Uterus (tissue), 4 donors: ENCODE measurements around the gene ART4. TPM values are rescaled to one million over a fixed set of nuclear protein-coding genes. Genes with fewer than 3 reads are reported as not detected.

Source experiments
- DNase-seq, 2 donors: peaks; one replicate each; pipeline ENCODE4 v3.0.0-alpha.2; 2019 to 2020
- H3K27ac ChIP-seq, 2 donors: fragments of 200-600 bp; sonication (generic); 1 replicate in 1 of 2; 2 replicates in 1 of 2; pipeline ENCODE4 v1.5.1; 2016 to 2018
- H3K27me3 ChIP-seq, 2 donors: fragments of 200-600 bp; sonication (generic); one replicate each; pipeline ENCODE4 v1.5.1; 2018 to 2019; ENCODE audit warnings: control low read depth in 1 of 2
- H3K36me3 ChIP-seq, 2 donors: fragments of 200-600 bp; sonication (generic); one replicate each; pipeline ENCODE4 v1.5.1; 2019; ENCODE audit warnings: control low read depth in 1 of 2
- H3K4me1 ChIP-seq, 2 donors: fragments of 200-600 bp; sonication (generic); one replicate each; pipeline ENCODE4 v1.5.1; 2018 to 2019; ENCODE audit warnings: control low read depth in 1 of 2
- H3K4me3 ChIP-seq, 2 donors: fragments of 200-600 bp; sonication (generic); 1 replicate in 1 of 2; 2 replicates in 1 of 2; pipeline ENCODE4 v1.5.1; 2018 to 2019; ENCODE audit warnings: mild to moderate bottlenecking in 1 of 2
- H3K9me3 ChIP-seq, 2 donors: fragments of 200-600 bp; sonication (generic); one replicate each; pipeline ENCODE4 v1.5.1; 2019; ENCODE audit warnings: control low read depth in 1 of 2
- CTCF ChIP-seq, 4 experiments: fragments of 200-600 bp in 2 of 4; fragments of 450-650 bp in 2 of 4; sonication (generic) in 2 of 4; IDR thresholded peaks; one replicate each; pipeline ENCODE4 v1.5.1; 2016 to 2019; ENCODE audit warnings: antibody characterized with exemption in 4 of 4, mild to moderate bottlenecking in 2 of 4, moderate library complexity in 1 of 4
- POLR2A ChIP-seq, 2 donors: fragments of 450-650 bp; IDR thresholded peaks; one replicate each; pipeline ENCODE4 v1.6.1; 2016; ENCODE audit warnings: antibody characterized with exemption in 2 of 2, mild to moderate bottlenecking in 1 of 2, moderate library complexity in 1 of 2
- intact Hi-C: fragments of 100-400 bp; cut with DNase I; formaldehyde crosslinking; loops from one replicate; pipeline ENCODE4 v1.15.1; 2023; ENCODE audit warnings: low total_unique reads
- total RNA-seq, 4 donors: library from RNA; depleted of rRNA in 3 of 4; stranded (reverse); fragments of >200 nt in 3 of 4; gene quantifications; one replicate each; pipeline versions ENCODE4 v1.1.0 to v1.2.4, GENCODE V29; 2014 to 2023
- donor health status: DM: yes; HTN: yes; CAD: no.

Gene ART4
- total RNA-seq, 4 donors from 2014 or later, result 0.51 to 3.7 (median 1.0) TPM

GRCh38 chr12:14779834-14780233 lies 63.5 kb downstream of the ART4 start:
- intact Hi-C loops, result no loop called here

DNA sequence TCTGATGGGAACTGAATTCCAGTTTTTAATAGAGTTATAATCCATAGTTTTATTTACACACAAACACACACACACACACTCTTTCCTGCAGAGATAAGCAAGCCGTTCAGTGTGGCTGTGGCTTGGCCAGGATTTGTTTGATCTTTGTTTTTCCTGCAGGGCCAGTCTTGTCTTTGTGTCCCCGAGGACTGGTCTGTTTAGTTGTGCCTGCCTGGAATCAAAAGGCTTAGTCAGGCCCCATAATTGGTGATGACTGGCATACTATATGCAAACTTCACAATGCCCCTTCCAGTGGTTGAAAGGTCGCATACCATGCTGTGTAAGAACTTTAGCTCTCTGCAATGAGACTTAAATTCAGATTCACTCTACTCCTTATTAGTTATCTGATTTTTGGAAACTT lies 66.1 kb downstream of the ART4 start:
- Histone ChIP-seq H3K4me1 (no peaks in the 10 kb centered on the region), H3K27ac (no peak overlapping the region), H3K4me3 (no peak overlapping the region), H3K27me3 (no peaks in the 10 kb centered on the region), H3K36me3 (no peaks in the 10 kb centered on the region), H3K9me3 (no peaks in the 10 kb centered on the region)
- intact Hi-C loops, result no loop called here
- TF ChIP-seq POLR2A (IDR thresholded peaks at IDR 0.05) (no peak), CTCF (IDR thresholded peaks at IDR 0.05) (no peak)
- DNase-seq, result no peak

More at GRCh38 chr12:14779834-14780233, 63.5 kb downstream of the ART4 start:
- no peak for TF ChIP-seq CTCF (IDR thresholded peaks at IDR 0.05)
- no peak for TF ChIP-seq POLR2A (IDR thresholded peaks at IDR 0.05)
- Histone ChIP-seq H3K4me1 (no peaks in the 10 kb centered on the region), H3K36me3 (no peaks in the 10 kb centered on the region), H3K9me3 (no peaks in the 10 kb centered on the region), H3K27ac (no peak overlapping the region), H3K27me3 (no peaks in the 10 kb centered on the region), H3K4me3 (no peak overlapping the region)
- no peak for DNase-seq

DNA sequence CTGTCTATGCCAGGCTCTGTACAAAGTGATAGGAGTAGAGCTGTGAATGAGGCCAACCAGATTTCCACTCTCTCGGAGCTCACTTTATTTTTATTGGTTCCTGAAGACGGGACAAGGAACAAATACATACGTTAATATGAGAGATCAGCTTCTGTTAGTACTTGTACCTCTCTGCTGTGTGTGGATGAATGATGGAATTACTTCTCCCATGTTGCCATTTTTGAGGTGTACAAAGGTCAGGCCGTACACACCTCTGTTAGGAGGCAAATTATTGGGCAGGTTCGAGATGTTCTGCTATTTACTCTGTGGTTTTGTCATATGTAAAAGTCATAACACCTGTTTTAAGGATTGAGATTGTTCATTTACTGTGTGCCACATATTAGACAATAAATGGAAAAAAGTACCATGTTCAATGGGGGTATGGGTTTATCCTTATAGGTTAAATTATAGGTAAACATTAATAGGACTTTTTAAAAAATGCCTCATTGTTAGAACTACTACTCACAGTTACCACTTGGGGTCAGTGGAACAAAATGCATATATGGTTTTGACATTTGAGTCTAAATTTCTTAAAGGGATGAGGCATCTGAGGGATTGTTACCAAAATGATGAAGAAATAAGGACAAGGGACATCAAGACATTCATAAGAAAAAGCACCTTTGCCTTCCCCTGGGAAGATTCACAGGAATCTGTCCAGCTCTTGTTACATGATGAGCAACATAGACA lies 66.9 kb downstream of the ART4 start:
- H3K4me3 ChIP-seq, result peak overlapping the region in 1 of 2 donors; percentile 76
- H3K27me3 ChIP-seq, result no peaks in the 10 kb centered on the region
- no peak for DNase-seq
- H3K9me3 ChIP-seq, result no peaks in the 10 kb centered on the region
- H3K27ac ChIP-seq, result peak overlapping the region; percentile 91 to 92
- intact Hi-C loops, result no loop called here
- TF ChIP-seq CTCF (IDR thresholded peaks at IDR 0.05) (no peak), POLR2A (IDR thresholded peaks at IDR 0.05) (no peak)
- no peaks in the 10 kb centered on the region for H3K4me1 ChIP-seq
- H3K36me3 ChIP-seq, result no peaks in the 10 kb centered on the region

DNA sequence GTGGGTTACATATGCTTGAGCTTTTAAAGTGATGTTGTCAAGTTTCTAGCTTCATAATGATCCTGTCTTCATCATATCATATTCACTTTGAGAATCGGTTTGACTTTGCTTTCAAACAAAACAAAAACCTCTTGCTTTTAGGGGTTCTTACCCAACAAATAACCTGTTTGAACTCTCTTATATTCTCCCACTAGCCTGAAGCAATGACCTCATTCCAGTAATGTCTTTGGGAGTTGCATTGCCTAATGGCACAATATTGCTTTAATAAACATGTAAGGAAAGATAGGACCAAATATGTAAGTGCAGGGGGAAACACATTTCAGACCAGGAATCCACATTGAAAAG lies 67.7 kb downstream of the ART4 start:
- no peak for TF ChIP-seq CTCF (IDR thresholded peaks at IDR 0.05)
- no peak for TF ChIP-seq POLR2A (IDR thresholded peaks at IDR 0.05)
- no peaks in the 10 kb centered on the region for H3K9me3 ChIP-seq
- no peaks in the 10 kb centered on the region for H3K4me1 ChIP-seq
- H3K27me3 ChIP-seq, result no peaks in the 10 kb centered on the region
- H3K27ac ChIP-seq, result peak overlapping the region; percentile 91 to 92
- DNase-seq, result no peak
- intact Hi-C loops, result no loop called here
- no peaks in the 10 kb centered on the region for H3K36me3 ChIP-seq
- peak overlapping the region; percentile 76 to 80 for H3K4me3 ChIP-seq

Other genes starting within 250 kb of the ART4 start
- gene GUCY2C, start 146.9 kb downstream of the ART4 start, total RNA-seq, result under 1 TPM in 1 of 4 donors, not detected in 3; 0.15 TPM
- gene WBP11, start 40.0 kb downstream of the ART4 start, total RNA-seq, result 10 to 100 TPM in 3 of 4 donors, 1 to 10 TPM in 1; 9.5 to 44.0 (median 15.3) TPM
- gene C12orf60, start 39.9 kb downstream of the ART4 start, total RNA-seq, result 10 to 100 TPM in 1 of 4 donors, 1 to 10 TPM in 1, under 1 TPM in 2; 0.77 to 16.5 (median 0.95) TPM
- 1 to 10 TPM in 1 of 4 donors, not detected in 3; 2.9 TPM for gene SMCO3, start 29.3 kb downstream of the ART4 start, total RNA-seq
- 1,000 to 10,000 TPM in 2 of 4 donors, 100 to 1,000 TPM in 2; 136 to 2,566 (median 1,232) TPM for gene MGP, start 42.3 kb upstream of the ART4 start, total RNA-seq
- gene ERP27, start 95.0 kb upstream of the ART4 start, total RNA-seq, result 1 to 10 TPM in 2 of 4 donors, under 1 TPM in 1, not detected in 1; 0.61 to 2.6 (median 1.5) TPM
- gene ARHGDIB, start 118.1 kb upstream of the ART4 start, total RNA-seq, result 100 to 1,000 TPM in 1 of 4 donors, 10 to 100 TPM in 3; 28.4 to 175 (median 59.9) TPM
- not detected for gene PDE6H, start 129.5 kb upstream of the ART4 start, total RNA-seq